Gastroesophageal sphincter (tissue), 3 donors: Measurements from ENCODE around the gene PPFIA3.

Experiments
- POLR2A ChIP-seq, 2 donors: fragments of 450-650 bp; IDR thresholded peaks; one replicate each; pipeline ENCODE4 v1.6.1; 2017; ENCODE audit warnings: antibody characterized with exemption in 2 of 2, mild to moderate bottlenecking in 2 of 2, moderate library complexity in 1 of 2
- POLR2AphosphoS5 ChIP-seq: sonication (generic); formaldehyde crosslinking; IDR thresholded peaks from one replicate; pipeline ENCODE4 v1.6.1; 2017; ENCODE audit warnings: antibody characterized with exemption
- TF ChIP-seq, protein P1 (sequence below), 4 experiments: fragments of 200-600 bp in 2 of 4; fragments of 450-650 bp in 2 of 4; sonication (generic) in 1 of 4; IDR thresholded peaks; one replicate each; pipeline ENCODE4 v1.5.1; 2017 to 2019; ENCODE audit warnings: antibody characterized with exemption in 4 of 4, mild to moderate bottlenecking in 2 of 4, moderate library complexity in 2 of 4

DNA sequence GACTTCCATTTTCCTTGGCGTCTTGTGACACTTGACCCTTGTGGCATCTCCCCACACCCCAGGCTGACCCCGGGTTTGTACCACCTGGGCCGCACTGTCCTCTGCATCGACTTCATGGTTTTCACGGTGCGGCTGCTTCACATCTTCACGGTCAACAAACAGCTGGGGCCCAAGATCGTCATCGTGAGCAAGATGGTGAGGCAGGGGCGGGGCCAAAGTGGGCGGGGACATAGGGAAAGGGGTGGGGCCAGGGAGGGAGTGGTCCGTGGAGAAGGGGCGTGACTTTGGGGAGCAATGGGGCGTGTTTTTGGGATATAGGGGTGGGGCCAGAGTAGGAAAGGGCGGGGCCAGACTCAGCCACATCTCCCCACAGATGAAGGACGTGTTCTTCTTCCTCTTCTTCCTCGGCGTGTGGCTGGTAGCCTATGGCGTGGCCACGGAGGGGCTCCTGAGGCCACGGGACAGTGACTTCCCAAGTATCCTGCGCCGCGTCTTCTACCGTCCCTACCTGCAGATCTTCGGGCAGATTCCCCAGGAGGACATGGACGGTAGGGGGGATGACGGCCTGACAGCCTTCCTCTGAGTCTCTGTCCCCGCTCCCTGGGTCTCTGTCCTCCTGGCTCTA, 81.0 kb downstream of the PPFIA3 start:
- no peak for TF ChIP-seq POLR2A (IDR thresholded peaks at IDR 0.05)
- no peak for TF ChIP-seq POLR2AphosphoS5
- TF ChIP-seq, protein P1, sequence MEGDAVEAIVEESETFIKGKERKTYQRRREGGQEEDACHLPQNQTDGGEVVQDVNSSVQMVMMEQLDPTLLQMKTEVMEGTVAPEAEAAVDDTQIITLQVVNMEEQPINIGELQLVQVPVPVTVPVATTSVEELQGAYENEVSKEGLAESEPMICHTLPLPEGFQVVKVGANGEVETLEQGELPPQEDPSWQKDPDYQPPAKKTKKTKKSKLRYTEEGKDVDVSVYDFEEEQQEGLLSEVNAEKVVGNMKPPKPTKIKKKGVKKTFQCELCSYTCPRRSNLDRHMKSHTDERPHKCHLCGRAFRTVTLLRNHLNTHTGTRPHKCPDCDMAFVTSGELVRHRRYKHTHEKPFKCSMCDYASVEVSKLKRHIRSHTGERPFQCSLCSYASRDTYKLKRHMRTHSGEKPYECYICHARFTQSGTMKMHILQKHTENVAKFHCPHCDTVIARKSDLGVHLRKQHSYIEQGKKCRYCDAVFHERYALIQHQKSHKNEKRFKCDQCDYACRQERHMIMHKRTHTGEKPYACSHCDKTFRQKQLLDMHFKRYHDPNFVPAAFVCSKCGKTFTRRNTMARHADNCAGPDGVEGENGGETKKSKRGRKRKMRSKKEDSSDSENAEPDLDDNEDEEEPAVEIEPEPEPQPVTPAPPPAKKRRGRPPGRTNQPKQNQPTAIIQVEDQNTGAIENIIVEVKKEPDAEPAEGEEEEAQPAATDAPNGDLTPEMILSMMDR (IDR thresholded peaks at IDR 0.05) = no peak
